HCT116 (cell line): ENCODE data around the gene VSTM1.
"Not testable (repeated sequence)": the region's sequence is repeated elsewhere in the genome, so short reads cannot be mapped to it uniquely, and the experiment has no call there.

Experiments
- CEBPB ChIP-seq: IDR thresholded peaks from 2 replicates; pipeline ENCODE4 v1.6.1; 2012; ENCODE audit warnings: low read depth
- ELF1 ChIP-seq: IDR thresholded peaks from 2 replicates; pipeline ENCODE4 v1.6.1; 2012; ENCODE audit warnings: low read depth, borderline replicate concordance
- EZH2 ChIP-seq: fragments of 200-600 bp; sonication (generic); IDR thresholded peaks from 2 replicates; pipeline ENCODE4 v1.6.1; 2017; ENCODE audit warnings: antibody characterized with exemption, mixed run types
- POLR2A ChIP-seq: IDR thresholded peaks from 2 replicates; pipeline ENCODE4 v1.7.0; 2011; ENCODE audit warnings: borderline replicate concordance; ENCODE audit not compliant: insufficient read depth, insufficient read length; ENCODE audit errors: extremely low read depth
- SRF ChIP-seq: IDR thresholded peaks from 2 replicates; pipeline ENCODE4 v1.6.1; 2012; ENCODE audit warnings: low read depth
- TCF7L2 ChIP-seq: IDR thresholded peaks from 2 replicates; pipeline ENCODE4 v1.7.0; 2011; ENCODE audit warnings: borderline replicate concordance, inconsistent platforms; ENCODE audit not compliant: insufficient read depth, insufficient read length; ENCODE audit errors: extremely low read depth
- ZNF274 ChIP-seq: fragments of 200-500 bp; sonication (Bioruptor generic); IDR thresholded peaks from 2 replicates; pipeline ENCODE4 v1.6.1; 2014; ENCODE audit warnings: mild to moderate bottlenecking, low read depth, low read length, inconsistent platforms
- TF ChIP-seq, protein P1 (sequence below), 3 experiments: fragments of 200-600 bp in 1 of 3; sonication (generic) in 1 of 3; IDR thresholded peaks in 2 of 3; conservative IDR thresholded peaks in 1 of 3; 2 replicates each; pipeline ENCODE4 v1.5.1; 2012 to 2017; ENCODE audit warnings: low read depth in 2 of 3, low read length in 2 of 3, antibody characterized with exemption in 1 of 3, borderline replicate concordance in 1 of 3, control low read depth in 1 of 3, mild to moderate bottlenecking in 1 of 3, mixed read lengths in 1 of 3, mixed run types in 1 of 3, moderate library complexity in 1 of 3; ENCODE audit not compliant: insufficient read depth in 1 of 3
- TF ChIP-seq, protein P2 (sequence below): IDR thresholded peaks from 2 replicates; pipeline ENCODE4 v1.6.1; 2012; ENCODE audit warnings: low read depth

DNA sequence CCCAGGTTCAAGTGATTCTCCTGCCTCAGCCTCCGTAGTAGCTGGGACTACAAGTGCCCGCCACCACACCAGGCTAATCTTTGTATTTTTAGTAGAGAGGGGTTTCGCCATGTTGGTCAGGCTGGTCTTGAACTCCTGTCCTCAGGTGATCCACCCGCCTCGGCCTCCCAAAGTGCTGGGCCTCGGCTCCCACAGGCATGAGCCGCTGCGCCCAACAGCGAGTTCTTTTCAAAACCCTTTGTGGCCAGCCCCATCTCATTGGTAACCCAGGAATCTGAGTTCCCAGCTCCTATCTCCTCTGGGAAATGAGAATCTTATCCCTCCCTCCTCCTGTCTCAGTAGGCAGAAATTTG, 36.2 kb upstream of the VSTM1 start:
- TF ChIP-seq, protein P1, sequence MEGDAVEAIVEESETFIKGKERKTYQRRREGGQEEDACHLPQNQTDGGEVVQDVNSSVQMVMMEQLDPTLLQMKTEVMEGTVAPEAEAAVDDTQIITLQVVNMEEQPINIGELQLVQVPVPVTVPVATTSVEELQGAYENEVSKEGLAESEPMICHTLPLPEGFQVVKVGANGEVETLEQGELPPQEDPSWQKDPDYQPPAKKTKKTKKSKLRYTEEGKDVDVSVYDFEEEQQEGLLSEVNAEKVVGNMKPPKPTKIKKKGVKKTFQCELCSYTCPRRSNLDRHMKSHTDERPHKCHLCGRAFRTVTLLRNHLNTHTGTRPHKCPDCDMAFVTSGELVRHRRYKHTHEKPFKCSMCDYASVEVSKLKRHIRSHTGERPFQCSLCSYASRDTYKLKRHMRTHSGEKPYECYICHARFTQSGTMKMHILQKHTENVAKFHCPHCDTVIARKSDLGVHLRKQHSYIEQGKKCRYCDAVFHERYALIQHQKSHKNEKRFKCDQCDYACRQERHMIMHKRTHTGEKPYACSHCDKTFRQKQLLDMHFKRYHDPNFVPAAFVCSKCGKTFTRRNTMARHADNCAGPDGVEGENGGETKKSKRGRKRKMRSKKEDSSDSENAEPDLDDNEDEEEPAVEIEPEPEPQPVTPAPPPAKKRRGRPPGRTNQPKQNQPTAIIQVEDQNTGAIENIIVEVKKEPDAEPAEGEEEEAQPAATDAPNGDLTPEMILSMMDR (IDR thresholded peaks at IDR 0.05 in 2 of 3, conservative IDR thresholded peaks at IDR 0.05 in 1 of 3; ENCODE audit: borderline replicate concordance in 1 of 3, insufficient read depth in 1 of 3, low read depth in 2 of 3, low read length in 2 of 3), result not testable (repeated sequence)
- not testable (repeated sequence) for TF ChIP-seq ELF1, ZNF274, POLR2A, SRF, TCF7L2, EZH2, CEBPB
- TF ChIP-seq, protein P2, sequence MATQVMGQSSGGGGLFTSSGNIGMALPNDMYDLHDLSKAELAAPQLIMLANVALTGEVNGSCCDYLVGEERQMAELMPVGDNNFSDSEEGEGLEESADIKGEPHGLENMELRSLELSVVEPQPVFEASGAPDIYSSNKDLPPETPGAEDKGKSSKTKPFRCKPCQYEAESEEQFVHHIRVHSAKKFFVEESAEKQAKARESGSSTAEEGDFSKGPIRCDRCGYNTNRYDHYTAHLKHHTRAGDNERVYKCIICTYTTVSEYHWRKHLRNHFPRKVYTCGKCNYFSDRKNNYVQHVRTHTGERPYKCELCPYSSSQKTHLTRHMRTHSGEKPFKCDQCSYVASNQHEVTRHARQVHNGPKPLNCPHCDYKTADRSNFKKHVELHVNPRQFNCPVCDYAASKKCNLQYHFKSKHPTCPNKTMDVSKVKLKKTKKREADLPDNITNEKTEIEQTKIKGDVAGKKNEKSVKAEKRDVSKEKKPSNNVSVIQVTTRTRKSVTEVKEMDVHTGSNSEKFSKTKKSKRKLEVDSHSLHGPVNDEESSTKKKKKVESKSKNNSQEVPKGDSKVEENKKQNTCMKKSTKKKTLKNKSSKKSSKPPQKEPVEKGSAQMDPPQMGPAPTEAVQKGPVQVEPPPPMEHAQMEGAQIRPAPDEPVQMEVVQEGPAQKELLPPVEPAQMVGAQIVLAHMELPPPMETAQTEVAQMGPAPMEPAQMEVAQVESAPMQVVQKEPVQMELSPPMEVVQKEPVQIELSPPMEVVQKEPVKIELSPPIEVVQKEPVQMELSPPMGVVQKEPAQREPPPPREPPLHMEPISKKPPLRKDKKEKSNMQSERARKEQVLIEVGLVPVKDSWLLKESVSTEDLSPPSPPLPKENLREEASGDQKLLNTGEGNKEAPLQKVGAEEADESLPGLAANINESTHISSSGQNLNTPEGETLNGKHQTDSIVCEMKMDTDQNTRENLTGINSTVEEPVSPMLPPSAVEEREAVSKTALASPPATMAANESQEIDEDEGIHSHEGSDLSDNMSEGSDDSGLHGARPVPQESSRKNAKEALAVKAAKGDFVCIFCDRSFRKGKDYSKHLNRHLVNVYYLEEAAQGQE, result not testable (repeated sequence)
